HG03342 (cell line): Measurements from ENCODE around the gene HTT.
"Not testable (repeated sequence)": the region's sequence is repeated elsewhere in the genome, so short reads cannot be mapped to it uniquely, and the experiment has no call there.

ENCODE experiments used
- ATAC-seq: cut with Tn5 transposase; IDR thresholded peaks from one replicate; pipeline ENCODE4 v1.9.1; 2021; ENCODE audit warnings: mild to moderate bottlenecking, moderate library complexity; ENCODE audit not compliant: unreplicated experiment

Gene HTT

DNA sequence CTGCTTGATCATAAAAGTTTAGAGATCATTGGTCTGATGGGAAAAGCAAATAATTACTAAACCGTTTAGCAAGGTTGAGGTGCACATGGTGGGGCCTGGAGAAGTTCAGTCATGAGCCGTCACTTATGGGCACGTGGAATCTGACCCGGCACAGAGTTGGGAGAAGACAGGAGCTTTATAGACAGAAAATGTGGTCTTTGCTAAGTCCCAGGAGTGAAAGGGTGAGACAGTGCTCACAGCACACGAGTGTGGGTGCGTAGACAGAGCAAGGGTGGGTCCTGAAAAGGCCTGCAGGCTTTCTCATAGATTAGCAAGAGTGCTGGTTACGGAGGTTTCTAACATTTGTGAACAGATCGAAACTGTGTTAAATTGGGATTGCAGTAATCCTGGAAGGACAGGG, 43.8 kb downstream of the HTT start:
- ATAC-seq, result no peak

DNA sequence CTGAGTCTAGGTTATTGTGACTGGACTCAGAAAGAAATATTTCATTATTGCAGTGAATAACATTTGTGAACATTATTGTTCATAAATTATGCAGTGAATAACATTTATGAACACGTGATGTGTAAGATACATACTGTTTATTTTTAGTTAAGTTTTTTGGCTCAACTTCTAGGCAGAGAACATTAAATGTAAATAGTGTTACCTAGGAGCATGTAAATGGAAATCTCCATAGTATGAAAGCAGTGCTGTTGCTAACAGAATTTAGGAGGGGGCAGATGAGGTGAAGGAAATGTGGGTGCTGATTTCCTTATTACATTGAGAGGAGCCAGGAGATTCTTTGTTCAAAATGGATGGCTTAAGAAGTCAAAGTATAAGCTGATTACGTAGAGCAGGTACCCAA, 45.0 kb downstream of the HTT start:
- no peak for ATAC-seq

DNA sequence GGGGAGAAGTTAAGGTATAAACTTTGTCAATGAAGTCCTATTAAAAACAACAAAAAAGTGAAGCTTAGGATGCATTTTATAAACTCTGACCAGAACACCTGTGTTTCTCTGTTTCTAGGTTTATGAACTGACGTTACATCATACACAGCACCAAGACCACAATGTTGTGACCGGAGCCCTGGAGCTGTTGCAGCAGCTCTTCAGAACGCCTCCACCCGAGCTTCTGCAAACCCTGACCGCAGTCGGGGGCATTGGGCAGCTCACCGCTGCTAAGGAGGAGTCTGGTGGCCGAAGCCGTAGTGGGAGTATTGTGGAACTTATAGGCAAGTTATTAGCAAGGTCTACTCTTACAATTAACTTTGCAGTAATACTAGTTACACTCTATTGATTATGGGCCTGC, 46.6 kb downstream of the HTT start:
- ATAC-seq, result no peak

DNA sequence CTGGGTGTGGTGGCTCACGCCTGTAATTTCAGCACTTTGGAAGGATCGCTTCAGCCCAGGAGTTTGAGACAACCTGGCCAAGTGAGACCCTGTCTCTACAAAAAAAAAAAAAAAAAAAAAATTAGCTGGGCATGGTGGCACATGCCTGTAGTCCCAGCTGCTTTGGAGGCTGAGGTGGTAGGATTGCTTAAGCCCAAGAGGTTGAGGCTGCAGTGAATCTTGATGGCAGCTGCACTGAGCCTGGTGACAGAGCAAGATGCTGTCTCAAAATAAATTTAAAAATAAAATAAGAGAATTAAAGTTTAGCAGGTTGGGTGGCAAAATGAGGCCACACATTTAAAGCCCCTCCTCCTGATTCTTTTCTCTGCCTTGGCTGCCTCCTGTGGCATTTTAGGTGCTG, 47.1 kb downstream of the HTT start:
- no peak for ATAC-seq

GRCh38 chr4:3122081-3122563, 47.6 kb downstream of the HTT start:
- ATAC-seq, result no peak

DNA sequence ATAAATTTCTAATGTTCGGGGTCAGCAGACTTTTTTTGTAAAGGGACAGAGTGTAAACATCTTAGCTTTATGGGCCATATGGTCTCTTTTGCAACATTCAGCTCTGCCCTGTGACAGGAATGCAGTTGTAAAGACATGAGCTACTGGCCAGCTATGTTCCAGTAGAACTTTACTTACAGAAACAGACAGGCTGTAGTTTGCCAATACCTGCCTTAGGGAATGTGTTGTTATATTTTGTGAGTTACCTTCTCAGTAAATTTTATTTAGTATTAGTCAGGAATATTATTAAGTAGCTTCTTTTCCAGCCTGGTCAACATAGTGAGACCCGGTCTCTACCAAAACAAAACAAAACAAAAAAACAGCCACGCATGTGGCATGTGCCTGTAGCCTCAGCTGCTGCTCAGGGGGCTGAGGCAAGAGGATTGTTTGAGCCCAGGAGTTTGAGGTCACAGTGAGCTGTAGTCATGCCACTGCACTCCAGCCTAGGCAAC, 48.7 kb downstream of the HTT start:
- ATAC-seq, result no peak

GRCh38 chr4:3124070-3124767, 49.7 kb downstream of the HTT start:
- no peak for ATAC-seq

GRCh38 chr4:3127112-3127511, 52.6 kb downstream of the HTT start:
- ATAC-seq, result no peak

GRCh38 chr4:3128058-3128457, 53.6 kb downstream of the HTT start:
- no peak for ATAC-seq

GRCh38 chr4:3128976-3129375, 54.5 kb downstream of the HTT start:
- ATAC-seq, result no peak

GRCh38 chr4:3130201-3130600, 55.7 kb downstream of the HTT start:
- ATAC-seq, result no peak

- ATAC-seq, result no peak
Observed at GRCh38 chr4:3130826-3131225, 56.3 kb downstream of the HTT start.

- ATAC-seq, result no peak
Observed at GRCh38 chr4:3134201-3134600, 59.7 kb downstream of the HTT start.

DNA sequence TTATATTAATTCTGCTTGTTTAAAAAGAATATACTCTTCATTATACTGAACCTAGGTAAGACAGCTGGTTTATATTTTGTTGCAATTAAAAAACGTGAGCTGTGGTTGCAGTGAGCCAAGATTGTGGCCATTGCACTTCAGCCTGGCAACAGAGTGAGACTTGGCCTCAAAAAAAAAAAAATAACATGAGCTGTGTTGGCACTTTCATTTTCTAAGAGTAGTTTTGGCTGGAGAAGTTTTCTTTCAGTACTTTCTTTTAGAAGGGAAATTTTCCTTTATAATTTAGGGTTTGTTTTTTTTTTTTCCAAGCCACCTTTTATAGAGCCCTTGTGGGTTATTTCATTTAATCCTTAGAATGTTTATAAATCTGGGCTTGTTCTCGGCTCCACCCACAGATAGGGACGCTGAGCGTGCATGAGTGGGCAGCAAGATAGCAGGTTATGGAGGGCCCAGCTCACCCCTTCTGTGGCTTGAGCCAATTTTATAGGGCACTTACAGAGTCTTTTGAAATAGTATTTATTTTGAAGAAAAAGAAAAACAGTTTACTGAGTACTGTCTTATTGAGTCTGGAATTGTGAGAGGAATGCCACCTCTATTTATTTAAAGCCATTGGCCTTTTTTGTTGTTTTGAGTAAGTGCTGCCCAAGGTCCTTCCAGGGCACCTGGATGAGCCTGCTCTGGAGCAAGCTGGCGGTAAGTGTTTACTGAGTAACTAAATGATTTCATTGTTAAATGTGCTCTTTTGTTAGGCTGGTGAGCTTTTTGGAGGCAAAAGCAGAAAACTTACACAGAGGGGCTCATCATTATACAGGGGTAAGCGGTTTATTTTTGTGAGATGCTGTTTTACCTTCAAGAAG, 60.9 kb downstream of the HTT start:
- no peak for ATAC-seq

- ATAC-seq, result no peak
Observed at GRCh38 chr4:3136454-3136853, 62.0 kb downstream of the HTT start.

DNA sequence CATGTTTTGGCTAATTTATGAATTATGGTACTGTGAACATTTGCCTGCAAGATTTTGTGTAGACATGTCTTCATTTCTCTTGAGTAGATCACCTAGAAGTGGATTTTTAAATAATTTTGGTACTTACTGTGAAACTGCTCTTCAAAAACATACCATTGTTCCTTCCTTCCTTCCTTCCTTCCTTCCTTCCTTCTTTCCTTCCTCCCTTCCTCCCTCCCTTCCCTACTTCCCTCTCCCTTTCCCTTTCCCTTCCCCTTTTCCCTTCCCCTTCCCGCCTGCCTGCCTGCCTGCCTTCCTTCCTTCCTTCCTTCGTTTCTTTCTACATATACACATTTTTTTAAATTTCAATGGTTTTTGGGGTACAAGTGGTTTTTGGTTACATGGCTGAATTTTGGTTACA, 63.4 kb downstream of the HTT start:
- ATAC-seq, result no peak

DNA sequence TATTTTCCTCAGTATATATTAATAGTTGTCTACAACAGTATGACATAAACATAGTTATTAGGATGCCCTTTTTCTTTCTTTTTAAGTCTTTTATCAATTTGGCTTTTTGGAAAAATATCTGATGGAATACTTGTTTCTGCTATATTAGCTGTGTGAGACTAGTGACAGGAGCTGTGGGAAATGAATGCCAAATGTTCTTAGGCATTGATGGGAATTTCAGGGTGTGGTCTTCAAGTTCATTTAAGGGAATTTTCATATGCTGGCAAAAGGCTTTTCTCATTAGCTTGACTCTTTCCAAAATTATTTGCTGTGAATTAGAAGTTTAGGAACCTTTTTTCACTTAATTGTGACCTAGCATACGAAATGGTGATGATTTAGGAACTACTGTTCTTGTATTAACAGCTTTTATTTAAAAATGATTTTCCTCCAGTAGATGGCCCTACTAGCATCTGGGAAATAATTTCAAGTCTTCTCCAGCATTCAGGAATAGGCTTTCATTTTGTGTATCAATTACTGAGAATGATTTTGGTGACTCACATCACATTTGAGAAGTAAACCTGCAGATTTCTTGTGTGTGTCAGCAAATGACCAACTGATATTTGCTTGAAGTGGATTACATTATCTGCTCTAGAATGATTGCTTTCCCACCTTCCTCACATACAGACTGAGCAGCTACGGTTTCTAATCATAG, 70.9 kb downstream of the HTT start:
- ATAC-seq, result no peak

DNA sequence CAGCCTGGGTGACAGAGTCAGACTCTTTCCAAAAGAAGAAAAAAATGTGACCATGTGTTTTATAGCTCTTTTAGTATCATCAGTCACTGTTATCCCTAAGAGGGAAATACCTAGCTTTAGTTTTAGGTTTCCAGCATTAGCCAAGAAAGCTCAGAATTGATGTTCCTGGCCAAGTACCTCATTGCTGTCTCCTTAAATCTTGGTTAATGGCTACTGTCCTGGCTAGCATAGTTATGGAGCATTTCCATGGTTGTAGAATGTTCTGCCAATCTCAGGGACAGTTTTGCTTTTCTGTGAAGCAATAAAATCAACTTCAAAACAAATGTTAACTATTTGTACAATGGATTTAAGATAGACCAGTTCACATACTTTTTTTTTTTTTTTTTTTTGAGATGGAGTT, 74.4 kb downstream of the HTT start:
- ATAC-seq, result no peak

DNA sequence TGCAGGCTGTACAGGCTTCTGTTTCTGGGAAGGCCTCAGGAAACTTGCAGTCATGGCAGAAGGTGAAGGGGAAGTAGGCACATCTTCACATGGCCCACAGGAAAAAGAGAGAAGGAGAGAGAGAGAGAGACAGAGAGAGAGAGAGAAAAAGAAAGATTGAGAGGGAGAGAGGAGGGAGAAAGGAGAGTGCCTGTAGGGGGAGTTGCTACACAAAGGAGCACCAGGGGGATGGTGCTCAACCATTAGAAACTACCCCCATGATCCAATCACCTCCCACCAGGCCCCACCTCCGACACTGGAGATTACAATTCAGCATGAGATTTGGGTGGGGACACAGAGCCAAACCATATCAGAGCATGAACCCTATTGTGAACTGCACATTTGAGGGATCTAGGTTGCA, 76.8 kb downstream of the HTT start:
- not testable (repeated sequence) for ATAC-seq

GRCh38 chr4:3157366-3157765, 82.9 kb downstream of the HTT start:
- ATAC-seq, result no peak

DNA sequence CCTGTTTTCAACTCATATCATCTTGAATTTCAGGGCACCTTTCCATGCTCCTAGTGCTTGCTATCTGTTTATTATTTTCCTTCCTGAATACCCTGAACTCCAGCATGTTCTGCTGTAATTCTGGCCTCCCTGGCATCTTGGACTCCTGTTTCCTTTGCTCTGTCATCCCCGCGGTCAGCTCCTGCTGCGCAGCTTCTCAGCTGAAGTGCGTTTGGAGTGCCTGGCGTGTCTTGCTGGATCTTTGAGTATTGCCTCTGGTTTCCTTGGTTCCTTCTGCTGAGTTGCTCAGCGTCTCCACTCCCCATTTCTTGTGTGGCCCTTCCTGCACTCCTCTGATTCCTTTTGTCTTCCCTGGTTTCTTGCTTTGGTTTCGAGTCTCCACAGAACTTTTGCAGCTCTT, 84.4 kb downstream of the HTT start:
- ATAC-seq, result no peak

- no peak for ATAC-seq
Observed at GRCh38 chr4:3160438-3160837, 86.0 kb downstream of the HTT start.
